GM19238 (cell line): ENCODE measurements around the gene NCBP2L.

Experiments
- DNase-seq: peaks from one replicate; pipeline ENCODE4 v3.0.0; 2011; ENCODE audit warnings: low spot score; ENCODE audit not compliant: insufficient read length

NCBP2L gene

GRCh38 chrX:107752714-107753113 is 24.8 kb upstream of the NCBP2L start:
- no peak for DNase-seq

GRCh38 chrX:107753187-107753586 is 24.3 kb upstream of the NCBP2L start:
- no peak for DNase-seq

GRCh38 chrX:107755721-107756120 is 21.8 kb upstream of the NCBP2L start:
- no peak for DNase-seq

GRCh38 chrX:107758231-107758766 is 19.2 kb upstream of the NCBP2L start:
- no peak for DNase-seq

GRCh38 chrX:107760304-107761077 is 17.0 kb upstream of the NCBP2L start:
- no peak for DNase-seq

GRCh38 chrX:107763647-107764046 is 13.9 kb upstream of the NCBP2L start:
- no peak for DNase-seq

GRCh38 chrX:107764845-107765608 is 12.5 kb upstream of the NCBP2L start:
- DNase-seq = no peak

- DNase-seq = no peak
Measured at GRCh38 chrX:107766470-107767150, 10.9 kb upstream of the NCBP2L start.

- DNase-seq = no peak
Measured at GRCh38 chrX:107768051-107768450, 9.5 kb upstream of the NCBP2L start.

- no peak for DNase-seq
Measured at GRCh38 chrX:107769581-107770317, 7.8 kb upstream of the NCBP2L start.

- no peak for DNase-seq
Measured at GRCh38 chrX:107773206-107773605, 4.3 kb upstream of the NCBP2L start.

GRCh38 chrX:107773906-107774435 is 3.6 kb upstream of the NCBP2L start:
- DNase-seq = no peak

- DNase-seq = no peak
Measured at GRCh38 chrX:107775000-107775733, 2.4 kb upstream of the NCBP2L start.

GRCh38 chrX:107775734-107776511 is 1.6 kb upstream of the NCBP2L start, which contains the start of gene TSC22D3:
TSS of gene TSC22D3 (minus strand) at chrX:107775787. CDS start at chrX:107775419, 368 bp downstream.
- peak; percentile 40 for DNase-seq

GRCh38 chrX:107776649-107777535 is 641 bp upstream of the NCBP2L start:
- peak; percentile 65 for DNase-seq

GRCh38 chrX:107780525-107780924 is 3.0 kb downstream of the NCBP2L start:
- no peak for DNase-seq

- DNase-seq = no peak
Measured at GRCh38 chrX:107787827-107788226, 10.3 kb downstream of the NCBP2L start.

GRCh38 chrX:107804427-107804826 is 26.9 kb downstream of the NCBP2L start:
- no peak for DNase-seq
